Ureter (tissue), 1 donor: Measurements from ENCODE around the gene FASTK. TPM values are rescaled to one million over a fixed set of nuclear protein-coding genes. Genes with fewer than 3 reads are reported as not detected.
A peak's percentile ranks its signal among the peaks of the same experiment; 100 is the strongest.

Source experiments
- DNase-seq: peaks from one replicate; pipeline ENCODE4 v3.0.0-alpha.2; 2020; ENCODE audit warnings: low spot score
- total RNA-seq: library from RNA; stranded (reverse); gene quantifications from one replicate; pipeline ENCODE4 v1.2.4, GENCODE V29; 2023
- donor health status: DM: yes; HTN: yes; CAD: no.

Gene FASTK
- total RNA-seq, 1 donor from 2014 or later: 91.7 TPM

DNA sequence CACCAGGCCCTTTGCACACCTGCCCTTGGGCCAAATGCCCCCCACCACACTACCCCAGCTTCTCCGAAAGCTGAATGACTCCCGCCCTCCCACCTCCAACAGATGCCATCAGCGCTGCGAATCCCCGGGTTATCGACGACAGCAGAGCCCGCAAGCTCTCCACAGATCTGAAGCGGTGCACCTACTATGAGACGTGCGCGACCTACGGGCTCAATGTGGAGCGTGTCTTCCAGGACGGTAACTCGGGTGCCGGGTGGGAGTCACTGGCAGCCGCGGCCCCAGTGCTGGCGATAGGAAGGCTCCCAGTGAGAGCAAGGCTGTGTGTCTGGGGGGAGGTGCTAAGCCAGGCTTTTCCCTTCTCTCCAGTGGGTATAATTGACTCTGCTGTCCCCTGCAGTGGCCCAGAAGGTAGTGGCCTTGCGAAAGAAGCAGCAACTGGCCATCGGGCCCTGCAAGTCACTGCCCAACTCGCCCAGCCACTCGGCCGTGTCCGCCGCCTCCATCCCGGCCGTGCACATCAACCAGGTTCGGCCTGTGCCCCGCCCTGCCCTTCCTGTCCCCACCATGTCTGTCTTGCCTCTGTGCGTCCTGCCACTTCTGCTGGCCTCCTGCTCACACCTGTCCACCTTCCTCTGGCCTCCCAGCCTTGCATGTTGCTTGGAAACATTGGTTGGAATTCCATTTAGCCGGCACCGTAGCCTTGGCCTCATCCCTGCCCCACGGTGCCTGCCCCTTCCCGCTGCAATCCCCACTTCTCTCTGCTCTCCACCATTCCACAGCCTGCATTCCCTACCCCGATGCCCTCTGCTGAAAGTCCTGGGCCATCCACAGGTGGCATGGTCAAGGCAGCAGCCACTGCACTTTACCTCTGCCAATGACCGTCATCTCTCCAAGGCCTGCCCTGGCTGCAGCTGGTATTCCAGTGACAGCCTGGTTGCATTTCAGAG, 37.8 kb upstream of the FASTK start:
- DNase-seq: no peak

DNA sequence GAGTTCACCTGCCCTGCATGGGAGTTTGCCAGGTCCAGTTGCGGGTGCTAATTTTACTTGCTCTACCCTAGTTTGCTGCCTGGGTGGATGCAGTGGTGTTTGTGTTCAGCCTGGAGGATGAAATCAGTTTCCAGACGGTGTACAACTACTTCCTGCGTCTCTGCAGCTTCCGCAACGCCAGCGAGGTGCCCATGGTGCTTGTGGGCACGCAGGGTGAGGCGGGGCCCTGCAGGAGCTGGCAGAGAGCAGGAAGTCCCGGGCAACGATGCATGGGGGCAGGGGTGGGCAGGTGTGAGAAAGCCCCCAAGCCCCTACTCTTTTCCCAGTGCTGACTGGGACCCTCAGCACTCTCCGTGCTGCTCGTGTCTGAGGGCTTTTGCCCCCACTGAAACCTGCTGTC, 37.0 kb upstream of the FASTK start:
- peak; percentile 71 for DNase-seq

DNA sequence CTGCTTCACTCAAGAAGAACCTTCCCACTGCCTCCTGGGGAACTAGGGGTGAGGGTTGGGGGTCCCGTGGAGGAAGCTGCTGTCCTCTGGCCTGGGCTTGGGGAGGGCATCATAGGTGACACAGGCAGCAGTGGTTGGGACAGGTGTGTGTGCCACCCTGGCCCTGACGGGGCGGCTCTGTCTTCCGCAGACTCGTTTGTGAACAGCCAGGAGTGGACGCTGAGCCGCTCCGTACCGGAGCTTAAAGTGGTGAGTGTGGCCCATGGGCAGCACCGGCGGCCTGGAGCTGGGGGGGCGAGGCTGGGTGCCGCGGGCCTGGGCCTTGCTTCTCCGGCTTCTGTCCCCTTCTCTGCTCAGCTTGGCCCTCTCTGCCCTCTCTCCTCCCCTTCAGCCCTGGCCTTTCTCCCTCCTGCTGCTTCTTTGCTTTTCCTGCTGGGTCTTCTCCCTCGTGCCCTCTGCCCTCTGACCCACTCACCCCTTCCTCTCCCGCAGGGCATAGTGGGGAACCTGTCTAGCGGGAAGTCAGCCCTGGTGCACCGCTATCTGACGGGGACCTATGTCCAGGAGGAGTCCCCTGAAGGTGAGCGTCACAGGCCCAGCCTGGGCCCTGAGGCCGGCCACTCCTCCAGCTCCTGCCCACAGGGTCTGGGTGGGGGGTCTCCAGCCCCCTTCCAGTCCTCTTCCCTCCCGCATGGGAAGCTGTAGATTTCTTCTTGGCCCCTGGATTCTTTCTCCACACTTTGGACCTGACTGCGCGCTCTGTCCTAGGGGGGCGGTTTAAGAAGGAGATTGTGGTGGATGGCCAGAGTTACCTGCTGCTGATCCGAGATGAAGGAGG, 36.2 kb upstream of the FASTK start:
- no peak for DNase-seq

DNA sequence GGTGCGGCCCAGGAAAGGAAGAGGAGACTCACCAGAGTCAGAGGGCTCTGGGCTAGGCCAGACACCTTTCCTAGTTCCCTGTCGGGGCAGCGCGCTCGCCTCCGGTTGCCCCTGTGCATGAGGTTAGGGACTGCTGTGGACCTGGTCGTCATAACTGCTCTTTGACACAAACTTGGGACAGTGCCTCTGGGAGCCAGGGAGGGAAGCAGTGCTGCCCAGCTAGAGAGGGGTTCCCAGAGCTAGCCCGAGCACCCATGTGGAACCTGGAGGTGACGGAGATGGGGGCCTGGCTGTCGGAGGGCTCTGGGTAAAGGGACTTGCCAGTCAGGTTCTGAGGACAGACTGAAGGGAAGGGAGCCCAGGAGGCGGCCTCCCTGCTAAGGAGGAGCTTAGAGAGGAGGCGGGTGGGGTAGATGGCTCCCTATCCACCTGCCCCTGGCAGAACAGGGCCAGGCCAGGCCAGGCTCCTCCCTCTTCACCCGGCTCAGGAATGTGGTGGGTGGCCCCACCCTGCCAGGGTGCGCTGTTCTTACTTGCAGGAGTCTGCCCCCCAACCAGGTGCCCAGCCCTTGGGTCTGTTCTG, 35.3 kb upstream of the FASTK start:
- peak; percentile 92 for DNase-seq

DNA sequence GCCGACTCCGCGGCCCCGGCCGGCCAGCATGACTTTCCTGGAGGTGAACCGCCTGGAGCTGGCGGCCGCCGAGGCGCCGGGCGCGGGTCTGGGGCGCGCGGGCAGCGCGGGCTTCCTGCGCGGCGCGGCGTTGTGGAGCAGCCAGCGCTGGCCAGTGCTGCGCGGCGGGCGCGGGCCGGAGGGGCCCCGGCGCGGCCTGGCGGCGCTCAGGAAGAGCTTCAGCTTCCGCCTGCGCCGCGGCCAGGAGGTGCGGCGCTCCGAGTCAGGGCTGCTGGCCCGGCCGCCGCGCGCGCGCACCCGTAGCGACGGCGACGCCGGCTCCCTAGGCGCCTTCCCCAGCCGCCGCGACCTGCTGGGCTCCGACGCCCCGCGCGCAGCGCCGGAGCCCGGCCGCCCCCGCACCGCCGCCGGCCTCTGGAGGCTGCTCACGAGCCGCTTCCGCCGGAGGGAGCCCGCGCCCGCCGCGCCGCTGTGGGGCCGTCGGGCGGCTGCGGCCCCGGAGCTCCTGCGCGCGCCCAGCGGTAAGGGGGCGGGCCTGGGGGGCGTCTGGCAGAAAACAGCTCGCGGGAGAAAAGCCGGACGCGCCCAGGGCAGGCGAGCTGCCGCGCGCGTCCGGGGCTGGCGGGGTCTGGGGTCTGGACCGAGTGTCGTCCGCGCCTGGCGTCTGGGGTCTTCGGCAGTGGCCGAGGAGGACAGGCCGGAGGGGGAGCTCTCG, 34.7 kb upstream of the FASTK start:
- no peak for DNase-seq

DNA sequence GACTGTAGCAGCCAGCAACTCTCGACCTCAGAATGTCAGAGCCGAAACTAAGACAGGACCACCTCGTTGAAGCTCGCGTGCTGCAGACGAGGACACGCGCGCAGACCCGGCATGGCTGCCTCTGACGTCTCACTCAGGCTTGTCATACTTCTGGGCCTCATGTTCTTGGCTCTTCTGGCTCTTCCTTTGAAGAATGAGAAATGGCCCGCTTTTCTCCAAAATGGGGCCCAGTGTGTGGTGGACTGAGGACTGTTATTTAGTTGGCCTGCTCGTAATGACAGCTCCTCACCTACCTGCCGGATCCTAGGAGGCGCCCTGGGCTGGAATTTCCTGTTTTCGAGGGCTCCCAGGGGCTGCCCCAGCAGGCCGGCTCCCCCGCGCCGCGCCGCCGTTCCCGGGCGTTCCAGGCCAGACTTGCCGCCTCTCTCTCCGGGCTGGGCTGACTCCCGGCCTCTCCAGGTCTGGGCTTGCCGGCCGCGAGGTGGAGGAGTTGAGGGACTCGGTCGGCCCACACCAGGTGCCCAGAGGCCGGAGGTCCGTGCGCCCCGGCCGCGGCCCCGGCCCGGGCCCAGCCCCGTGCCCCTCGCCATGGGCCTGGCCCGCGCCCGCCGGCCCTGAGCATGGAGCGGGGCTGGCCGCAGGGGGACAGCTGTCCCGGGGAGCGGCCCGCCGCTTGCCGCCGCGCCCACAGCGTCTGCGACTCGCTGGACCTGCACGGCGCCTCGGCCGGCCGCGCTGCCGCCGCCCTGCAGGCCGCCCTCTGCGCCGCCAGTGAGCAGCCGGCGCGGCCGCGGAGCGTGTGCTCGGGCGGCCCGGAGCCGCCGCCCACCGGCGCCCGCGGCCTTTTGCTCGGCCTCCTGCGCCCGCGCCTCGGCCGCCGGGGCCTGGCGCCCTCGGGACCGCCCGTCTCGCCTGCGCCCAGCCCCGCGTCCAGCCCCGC, 33.8 kb upstream of the FASTK start:
- peak; percentile 77 for DNase-seq

DNA sequence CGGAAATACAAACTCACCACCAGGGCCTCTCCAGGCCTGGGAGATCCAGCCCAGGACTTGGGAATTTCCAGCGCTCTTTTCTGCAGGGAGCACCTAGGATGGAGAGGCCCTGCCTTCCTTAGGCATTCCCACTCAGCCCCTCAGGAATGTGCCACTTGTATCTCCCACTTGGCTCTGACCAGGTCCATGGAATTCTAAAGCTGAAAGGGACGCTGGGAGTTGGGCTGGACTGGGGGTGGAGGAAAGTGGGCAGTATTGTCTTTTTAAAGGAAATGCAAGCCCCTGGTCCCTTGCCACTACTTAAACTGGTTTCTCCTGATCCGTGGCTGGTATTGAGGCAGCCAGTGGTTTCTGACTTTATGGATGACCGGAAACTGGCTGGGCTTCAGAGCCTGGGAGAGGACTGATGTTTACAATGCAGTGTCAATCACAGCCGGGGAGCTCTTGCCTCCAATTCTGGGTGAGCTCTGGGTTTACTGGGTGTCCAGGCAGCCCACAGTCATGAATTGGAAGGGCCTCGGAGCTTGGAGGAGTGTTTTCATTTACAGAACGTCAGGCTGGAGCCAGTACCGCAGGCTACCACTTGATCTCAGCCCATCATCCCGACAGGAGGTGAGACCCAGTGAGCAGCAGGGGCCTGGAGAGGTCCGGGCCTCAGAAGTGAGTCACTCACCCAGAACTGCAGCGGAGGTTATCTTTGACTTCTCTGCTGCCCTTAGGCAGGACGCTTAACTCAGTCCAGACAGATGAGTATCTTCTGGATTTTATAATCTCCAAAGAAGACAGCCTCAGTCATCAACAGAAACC, 32.9 kb upstream of the FASTK start:
- DNase-seq: no peak

DNA sequence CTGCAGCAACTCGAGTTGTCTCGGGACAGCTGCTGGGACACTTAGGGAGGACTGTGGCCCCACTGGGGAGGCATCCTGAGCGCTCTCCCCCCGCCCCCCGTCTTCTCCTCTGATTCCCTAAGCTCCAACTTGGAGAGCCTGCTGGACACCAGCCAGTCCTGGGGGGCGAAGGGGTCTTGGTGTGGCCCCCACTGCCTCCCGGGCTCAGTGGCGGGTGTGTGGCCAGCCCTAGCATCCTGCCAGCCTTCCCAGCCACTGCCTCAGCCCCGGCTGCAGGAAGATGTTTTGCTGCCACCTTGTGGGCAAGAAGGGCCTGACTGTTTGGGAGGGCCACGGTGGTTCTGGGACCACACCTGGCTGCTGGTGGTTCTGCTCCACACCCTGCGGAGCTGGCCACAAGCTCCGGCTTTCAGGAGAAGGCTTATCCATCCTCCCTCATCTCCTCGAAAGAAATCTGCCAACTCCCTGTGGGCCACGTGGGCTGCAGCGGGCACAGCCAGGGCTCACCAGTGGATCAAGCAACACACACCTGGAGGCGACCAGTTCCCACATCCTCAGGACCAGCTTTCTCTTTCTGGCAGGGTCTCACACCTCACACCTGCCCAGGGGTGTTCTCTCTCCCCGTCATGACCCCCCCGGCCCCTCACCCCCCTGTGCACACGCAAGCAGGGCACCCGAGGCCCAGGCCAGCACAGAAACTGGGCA, 30.5 kb upstream of the FASTK start:
- DNase-seq: peak; percentile 87

DNA sequence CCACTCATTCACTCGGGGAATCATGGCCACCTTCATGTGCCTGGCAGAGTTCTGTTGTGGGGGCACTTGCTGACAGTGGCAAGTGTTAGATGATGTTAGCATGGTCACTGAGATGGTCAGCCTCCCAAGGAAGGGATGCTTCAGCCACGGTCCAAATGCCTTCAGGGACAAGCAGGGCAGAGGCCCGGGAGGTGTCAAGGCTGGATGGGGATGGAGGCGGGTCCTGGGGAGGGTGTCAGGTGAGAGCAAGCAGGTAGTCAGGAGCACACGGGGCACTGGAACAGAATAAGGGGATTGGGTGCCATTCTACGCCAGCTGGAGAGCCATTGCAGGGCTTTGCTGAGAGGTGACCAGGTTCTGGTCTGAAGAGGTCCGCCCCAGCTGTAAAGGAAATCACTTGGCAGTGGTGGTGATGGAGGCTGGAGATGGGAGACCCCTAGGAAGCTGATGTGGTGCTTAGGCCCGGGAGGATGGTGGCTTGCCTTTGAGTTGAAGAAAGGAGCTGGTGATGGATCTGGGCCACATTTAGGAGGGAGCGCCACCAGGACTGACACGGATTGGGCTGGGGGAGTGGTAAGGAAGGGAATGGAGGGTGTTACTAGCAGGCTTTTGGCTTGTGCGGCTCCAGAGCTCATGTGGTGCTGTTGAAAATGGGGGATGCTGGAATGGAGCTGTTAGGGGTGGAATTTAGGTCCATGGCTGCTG, 29.8 kb upstream of the FASTK start:
- DNase-seq: no peak

DNA sequence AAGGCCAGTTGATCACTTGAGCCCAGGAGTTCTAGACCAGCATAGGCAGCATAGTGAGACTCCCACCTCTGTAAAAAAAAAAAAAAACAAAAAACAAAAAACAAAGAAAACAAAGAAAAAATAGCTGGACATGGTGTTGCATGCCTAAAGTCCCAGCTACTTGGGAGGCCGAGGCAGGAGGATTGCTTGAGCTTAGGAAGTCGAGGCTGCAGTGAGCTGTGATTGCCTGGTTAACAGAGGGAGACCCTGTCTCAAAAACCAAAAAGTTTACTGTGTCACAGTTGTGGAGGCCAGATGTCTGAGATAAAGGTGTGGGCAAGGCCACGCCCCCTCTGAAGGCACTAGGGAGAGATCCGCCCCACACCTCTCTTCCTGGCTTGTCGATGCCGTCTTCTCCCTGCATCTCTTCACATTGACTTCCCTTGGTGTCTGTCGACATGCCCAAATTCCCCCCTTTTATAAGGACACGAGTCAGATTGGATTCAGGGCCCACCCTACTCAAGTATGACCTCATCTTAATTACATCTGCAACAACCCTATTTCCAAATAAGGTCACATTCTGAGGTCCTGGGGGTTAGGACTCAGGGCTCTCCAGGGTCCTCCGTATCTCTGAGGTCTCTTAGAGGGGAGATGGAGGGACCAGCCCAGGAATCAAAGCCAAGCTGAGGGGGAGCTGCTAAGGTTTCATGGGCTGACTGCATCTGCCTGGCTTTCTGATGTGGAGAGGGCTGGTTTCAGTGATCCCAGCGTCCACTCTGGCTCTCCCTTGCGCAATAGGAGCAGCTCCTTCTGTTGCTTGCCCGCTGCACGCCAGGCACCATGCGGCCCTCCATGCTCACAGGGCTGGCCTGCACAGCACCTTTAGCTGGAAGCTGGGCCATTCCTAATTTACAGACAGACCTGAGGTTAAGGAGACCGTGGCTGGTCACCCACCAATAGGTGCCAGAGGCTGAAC, 28.8 kb upstream of the FASTK start:
- DNase-seq: no peak

DNA sequence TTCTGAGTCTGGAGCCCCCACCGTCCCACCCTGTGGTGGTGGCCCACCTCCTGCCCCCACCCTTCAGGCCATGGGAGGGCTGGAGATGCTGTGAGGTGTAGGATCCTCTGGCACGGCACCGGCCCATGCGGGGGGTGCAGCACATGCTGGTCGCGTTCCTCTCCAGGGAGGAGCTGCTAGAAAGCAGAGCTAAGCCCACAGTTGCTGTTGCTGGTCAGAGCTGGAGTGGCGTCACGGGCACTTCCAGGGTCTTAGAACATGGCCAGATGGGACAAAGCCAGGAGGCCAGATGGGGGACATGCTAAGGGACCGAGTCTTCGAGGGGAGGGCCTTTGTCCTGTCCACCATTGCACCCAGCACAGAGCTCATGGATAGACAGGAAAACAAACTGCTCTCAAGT, 27.3 kb upstream of the FASTK start:
- no peak for DNase-seq

DNA sequence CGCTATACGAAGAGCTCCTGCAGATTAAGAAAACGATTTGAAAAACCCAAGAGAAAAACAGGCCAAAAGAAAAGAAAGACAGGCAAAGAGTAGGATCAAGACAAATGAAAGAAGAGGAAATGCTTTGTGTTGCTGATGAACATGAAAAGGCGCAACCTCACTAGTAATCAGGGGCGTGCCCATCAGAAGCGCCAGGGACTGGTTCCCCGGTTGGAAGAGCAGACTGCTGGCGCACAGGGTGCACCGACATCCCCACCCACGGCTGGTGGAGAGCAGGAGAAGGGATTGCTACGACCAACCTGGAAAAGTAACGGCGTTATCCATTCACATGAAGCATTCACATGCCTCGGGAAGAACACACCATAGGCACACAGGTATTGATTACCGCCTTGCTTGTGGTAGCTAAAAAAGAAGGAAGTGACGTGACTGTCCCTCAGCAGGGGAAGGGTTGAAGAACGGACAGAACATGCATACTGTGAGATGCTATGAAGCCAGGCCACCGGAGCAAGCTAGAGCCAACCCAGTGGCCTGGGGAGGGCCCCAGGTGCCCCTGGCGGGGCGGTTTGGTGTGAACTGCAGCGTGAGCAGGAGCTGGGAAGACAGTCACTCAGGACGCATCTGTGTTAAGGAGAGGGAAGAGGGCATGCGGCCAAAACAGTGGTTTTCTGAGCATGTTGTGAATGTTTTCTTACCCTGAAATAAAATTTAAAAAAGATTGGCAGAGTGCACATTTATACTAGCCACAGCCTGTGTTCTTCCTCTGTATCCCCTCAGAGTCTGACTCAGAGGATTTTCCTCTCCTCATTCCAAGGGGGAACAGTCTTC, 24.0 kb upstream of the FASTK start:
- DNase-seq: no peak

DNA sequence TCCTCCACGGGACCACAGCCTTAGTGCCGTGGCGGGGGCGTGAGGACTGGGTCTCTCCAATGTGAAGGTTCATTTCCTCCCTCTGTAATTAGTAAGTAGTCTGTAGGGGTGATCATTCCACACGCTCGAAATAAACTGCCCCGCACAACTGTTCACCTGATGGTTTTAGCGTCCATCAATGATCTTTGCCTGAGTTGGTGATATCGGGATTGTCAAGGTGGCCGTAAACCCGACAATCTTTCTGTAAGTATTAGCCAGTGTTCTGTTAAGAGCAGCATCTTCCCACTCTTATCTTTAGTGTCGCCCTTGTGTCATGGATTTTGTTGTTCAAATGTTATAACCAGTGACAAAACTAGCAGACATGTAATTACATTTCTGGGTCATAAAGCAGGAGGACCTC, 23.4 kb upstream of the FASTK start:
- DNase-seq: no peak

DNA sequence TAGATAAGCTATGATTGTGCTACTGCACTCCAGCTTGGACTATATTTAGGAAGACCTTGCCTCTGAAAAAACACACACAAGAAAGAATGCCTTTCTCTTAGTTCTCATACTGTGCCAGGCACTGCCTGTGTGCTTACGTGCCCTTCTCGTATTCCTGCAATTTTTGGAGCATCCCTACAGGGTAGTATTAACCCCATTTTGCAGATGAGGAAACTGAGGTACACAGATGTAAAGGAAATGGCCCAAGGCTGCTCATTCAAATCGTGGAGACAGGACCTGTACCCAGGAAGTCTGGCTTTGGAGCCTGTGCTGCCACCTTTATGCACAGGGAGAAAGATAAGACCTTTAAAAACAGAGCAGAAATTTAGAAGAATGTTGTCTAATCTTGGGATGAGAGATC, 22.4 kb upstream of the FASTK start:
- no peak for DNase-seq

DNA sequence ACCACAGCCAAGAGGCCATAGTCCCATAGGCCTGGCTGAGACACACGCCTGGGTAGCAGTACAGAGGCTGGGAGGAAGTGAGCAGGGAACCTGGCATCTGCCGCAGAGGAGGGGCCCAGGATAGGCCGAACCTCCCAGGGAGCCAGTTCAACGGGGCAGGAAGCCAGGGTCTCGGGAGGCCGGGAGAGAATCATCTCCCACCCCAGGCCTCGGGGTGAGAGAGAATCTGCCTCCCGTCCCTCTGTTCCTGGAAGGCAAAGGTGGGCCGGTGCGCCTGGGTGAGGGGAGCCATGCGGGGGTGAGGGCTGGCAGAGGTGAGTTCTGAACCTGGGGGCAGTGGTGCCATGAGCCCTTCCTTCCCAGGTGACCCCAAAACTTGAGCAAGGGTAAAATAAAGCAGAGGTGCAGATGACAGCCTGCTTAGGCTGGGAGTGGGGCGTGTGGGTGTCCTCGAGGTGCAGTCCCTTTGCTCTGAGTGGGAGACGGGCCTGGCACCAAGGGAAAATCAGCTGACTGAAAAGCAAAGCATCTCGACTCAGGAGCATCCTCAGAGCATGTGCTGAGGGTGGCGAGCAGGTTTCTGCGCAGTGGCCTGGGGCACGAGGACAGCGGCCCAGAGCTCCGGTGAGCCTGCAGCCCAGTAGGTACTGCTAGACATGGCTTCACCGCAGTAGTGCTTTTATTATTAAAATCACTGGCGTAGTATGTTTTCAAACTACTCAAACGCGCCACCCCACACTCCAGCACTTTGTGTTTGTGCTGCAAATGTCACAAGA, 21.2 kb upstream of the FASTK start:
- DNase-seq: peak; percentile 39

DNA sequence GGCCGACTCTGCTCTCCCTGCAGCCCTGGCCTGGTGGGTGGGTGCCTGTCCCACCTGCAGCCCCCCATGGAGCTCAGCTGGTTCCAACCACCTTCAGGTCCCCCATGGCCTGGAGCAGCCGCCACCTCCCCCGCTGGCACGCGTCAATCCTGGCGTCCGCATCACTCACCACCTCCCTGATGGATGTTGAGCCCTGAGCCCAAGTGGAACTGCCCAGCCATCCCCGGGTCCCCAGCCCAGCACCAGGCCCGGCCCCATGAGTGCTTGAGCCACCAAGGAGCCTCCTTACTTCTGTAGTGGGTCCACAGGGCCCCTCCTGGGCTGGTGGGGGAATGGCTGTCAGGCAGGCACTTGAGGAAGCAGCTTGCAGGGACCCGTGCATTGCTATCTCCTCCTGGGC, 20.3 kb upstream of the FASTK start:
- DNase-seq: peak; percentile 39
